Measurements from ENCODE around the gene MRI1.
"Not testable (repeated sequence)": the region's sequence is repeated elsewhere in the genome, so short reads cannot be mapped to it uniquely, and the experiment has no call there.

The MRI1 gene

GRCh38 chr19:13778847-13779246, 14.5 kb downstream of the MRI1 start:
- Histone ChIP-seq H3F3A (ENCODE audit: insufficient read depth) (peaks cover 10% of the 10 kb centered on the region; the same call in 1 of the 2 replicates), H3K27ac (ENCODE audit: low read depth, low read length) (no peak overlapping the region), H3K9me2 (replicated peaks; ENCODE audit: insufficient read depth, low read length) (no peaks in the 10 kb centered on the region), H3K36me3 (ENCODE audit: low read length) (no peaks in the 10 kb centered on the region), H3K4me3 (ENCODE audit: insufficient read depth, low read length, poor library complexity, severe bottlenecking) (no peak overlapping the region), H3K79me2 (ENCODE audit: insufficient read depth, low read length) (peaks cover 24% of the 10 kb centered on the region), H4K20me1 (ENCODE audit: low read depth, low read length) (no peaks in the 10 kb centered on the region; the same call in 1 of the 2 replicates), H3K4me2 (ENCODE audit: low read depth, low read length, poor library complexity, severe bottlenecking) (no peak overlapping the region), H2AFZ (ENCODE audit: low read depth, low read length, severe bottlenecking) (no peak overlapping the region), H3K9me3 (ENCODE audit: insufficient read depth, low read length) (no peaks in the 10 kb centered on the region), H3K27me3 (ENCODE audit: low read length) (no peaks in the 10 kb centered on the region), H3K9ac (ENCODE audit: low read length) (no peak overlapping the region)
- TF ChIP-seq EZH2phosphoT487 (conservative IDR thresholded peaks at IDR 0.05; ENCODE audit: low read length) (no peak), CTCF (IDR thresholded peaks at IDR 0.05; ENCODE audit: insufficient read depth, low read length, poor library complexity, severe bottlenecking) (no peak)

- H3F3A ChIP-seq (ENCODE audit: insufficient read depth); H2AFZ ChIP-seq (ENCODE audit: low read depth, low read length, severe bottlenecking); H3K9ac ChIP-seq (ENCODE audit: low read length); H3K4me3 ChIP-seq (ENCODE audit: insufficient read depth, low read length, poor library complexity, severe bottlenecking); H3K27me3 ChIP-seq (ENCODE audit: low read length); H3K27ac ChIP-seq (ENCODE audit: low read depth, low read length); H3K9me3 ChIP-seq (ENCODE audit: insufficient read depth, low read length); H3K36me3 ChIP-seq (ENCODE audit: low read length); H3K9me2 ChIP-seq (replicated peaks; ENCODE audit: insufficient read depth, low read length); H3K4me2 ChIP-seq (ENCODE audit: low read depth, low read length, poor library complexity, severe bottlenecking); H4K20me1 ChIP-seq (ENCODE audit: low read depth, low read length): not testable (repeated sequence)
- peaks cover 19% of the 10 kb centered on the region for H3K79me2 ChIP-seq (ENCODE audit: insufficient read depth, low read length)
These were observed 15.5 kb downstream of the MRI1 start for GRCh38 chr19:13779794-13780193.

- Histone ChIP-seq H3K9me2 (replicated peaks; ENCODE audit: insufficient read depth, low read length) (no peaks in the 10 kb centered on the region), H3F3A (ENCODE audit: insufficient read depth) (peaks cover 10% of the 10 kb centered on the region; the same call in 1 of the 2 replicates), H3K27ac (ENCODE audit: low read depth, low read length) (no peak overlapping the region), H2AFZ (ENCODE audit: low read depth, low read length, severe bottlenecking) (no peak overlapping the region), H3K79me2 (ENCODE audit: insufficient read depth, low read length) (0 out of 2 replicates have a peak, but pooled peaks cover 3% of the 10 kb centered on the region), H3K4me2 (ENCODE audit: low read depth, low read length, poor library complexity, severe bottlenecking) (no peak overlapping the region), H3K27me3 (ENCODE audit: low read length) (no peaks in the 10 kb centered on the region), H3K4me3 (ENCODE audit: insufficient read depth, low read length, poor library complexity, severe bottlenecking) (no peak overlapping the region), H3K9ac (ENCODE audit: low read length) (no peak overlapping the region), H3K9me3 (ENCODE audit: insufficient read depth, low read length) (no peaks in the 10 kb centered on the region), H4K20me1 (ENCODE audit: low read depth, low read length) (no peaks in the 10 kb centered on the region), H3K36me3 (ENCODE audit: low read length) (no peaks in the 10 kb centered on the region)
- TF ChIP-seq EZH2phosphoT487 (conservative IDR thresholded peaks at IDR 0.05; ENCODE audit: low read length), result no peak
- no peak for TF ChIP-seq CTCF (IDR thresholded peaks at IDR 0.05; ENCODE audit: insufficient read depth, low read length, poor library complexity, severe bottlenecking)
These were observed 17.2 kb downstream of the MRI1 start for GRCh38 chr19:13781547-13781946.

GRCh38 chr19:13782537-13782936, 18.2 kb downstream of the MRI1 start:
- Histone ChIP-seq H3K27ac (ENCODE audit: low read depth, low read length) (no peak overlapping the region), H3K9me2 (replicated peaks; ENCODE audit: insufficient read depth, low read length) (no peaks in the 10 kb centered on the region), H3K79me2 (ENCODE audit: insufficient read depth, low read length) (no peaks in the 10 kb centered on the region), H3K9ac (ENCODE audit: low read length) (no peak overlapping the region), H3K4me2 (ENCODE audit: low read depth, low read length, poor library complexity, severe bottlenecking) (no peak overlapping the region), H2AFZ (ENCODE audit: low read depth, low read length, severe bottlenecking) (no peak overlapping the region), H3K4me3 (ENCODE audit: insufficient read depth, low read length, poor library complexity, severe bottlenecking) (no peak overlapping the region), H3K36me3 (ENCODE audit: low read length) (no peaks in the 10 kb centered on the region), H3F3A (ENCODE audit: insufficient read depth) (peaks cover 10% of the 10 kb centered on the region; the same call in 1 of the 2 replicates), H3K27me3 (ENCODE audit: low read length) (no peaks in the 10 kb centered on the region), H4K20me1 (ENCODE audit: low read depth, low read length) (no peaks in the 10 kb centered on the region), H3K9me3 (ENCODE audit: insufficient read depth, low read length) (no peaks in the 10 kb centered on the region)
- TF ChIP-seq CTCF (IDR thresholded peaks at IDR 0.05; ENCODE audit: insufficient read depth, low read length, poor library complexity, severe bottlenecking), result no peak
- TF ChIP-seq EZH2phosphoT487 (conservative IDR thresholded peaks at IDR 0.05; ENCODE audit: low read length), result no peak
